ENCODE data around the gene PLAAT4. TPM values are rescaled to one million over a fixed set of nuclear protein-coding genes. Genes with fewer than 3 reads are reported as not detected.

PLAAT4 gene
- total and polyA plus RNA-seq, 7 donors: 4.3 to 12.2 (median 8.5) TPM

- TF ChIP-seq CTCF (IDR thresholded peaks at IDR 0.05): no peak
- intact Hi-C loops (cut with DNase I): no loop called here
Observed at GRCh38 chr11:63512816-63513215, 23.8 kb upstream of the PLAAT4 start.

GRCh38 chr11:63516109-63516508, 20.5 kb upstream of the PLAAT4 start:
- Histone ChIP-seq H3K36me3 (ENCODE audit: insufficient read depth in 1 of 2, low read depth in 1 of 2) (no peaks in the 10 kb centered on the region), H3K4me3 (no peak overlapping the region), H3K27me3 (ENCODE audit: insufficient read depth in 3 of 3, low read length in 2 of 3) (no peaks in the 10 kb centered on the region), H3K4me1 (peaks cover 7% of the 10 kb centered on the region), H3K9me3 (no peaks in the 10 kb centered on the region), H3K27ac (no peak overlapping the region)
- intact Hi-C loops (cut with DNase I): no loop called here
- ATAC-seq: no peak
- DNase-seq: no peak
- no peak for TF ChIP-seq CTCF (IDR thresholded peaks at IDR 0.05)
- 94 to 96% (median 94%) methylated on average over 6 of the region's 6 CpGs for WGBS, 3 donors

More at GRCh38 chr11:63512816-63513215, 23.8 kb upstream of the PLAAT4 start:
- Histone ChIP-seq H3K27ac (no peak overlapping the region), H3K27me3 (ENCODE audit: insufficient read depth in 3 of 3, low read length in 2 of 3) (no peaks in the 10 kb centered on the region), H3K36me3 (ENCODE audit: insufficient read depth in 1 of 2, low read depth in 1 of 2) (no peaks in the 10 kb centered on the region), H3K4me1 (peaks cover 14% of the 10 kb centered on the region), H3K4me3 (no peak overlapping the region), H3K9me3 (no peaks in the 10 kb centered on the region)
- 41 to 64% (median 45%) methylated on average over 7 of the region's 7 CpGs for WGBS, 3 donors
- DNase-seq (no peak), ATAC-seq (peak; percentile 33 to 78 (median 69))

- no peak for TF ChIP-seq CTCF (IDR thresholded peaks at IDR 0.05)
- no peak for ATAC-seq
- WGBS, 3 donors: 96 to 98% (median 98%) methylated on average over 5 of the region's 5 CpGs
- no peak overlapping the region for H3K4me3 ChIP-seq
- H3K27ac ChIP-seq: no peak overlapping the region
- no peaks in the 10 kb centered on the region for H3K27me3 ChIP-seq (ENCODE audit: insufficient read depth in 3 of 3, low read length in 2 of 3)
- no peak for DNase-seq
- intact Hi-C loops (cut with DNase I): no loop called here
- H3K4me1 ChIP-seq: peaks cover 6% of the 10 kb centered on the region
- H3K36me3 ChIP-seq (ENCODE audit: insufficient read depth in 1 of 2, low read depth in 1 of 2): no peaks in the 10 kb centered on the region
- H3K9me3 ChIP-seq: no peaks in the 10 kb centered on the region
Observed at GRCh38 chr11:63517156-63517555, 19.5 kb upstream of the PLAAT4 start.

GRCh38 chr11:63518548-63518947, 18.1 kb upstream of the PLAAT4 start:
- Histone ChIP-seq H3K36me3 (ENCODE audit: insufficient read depth in 1 of 2, low read depth in 1 of 2) (no peaks in the 10 kb centered on the region), H3K4me1 (no peaks in the 10 kb centered on the region), H3K4me3 (no peak overlapping the region), H3K27ac (no peak overlapping the region), H3K27me3 (ENCODE audit: insufficient read depth in 3 of 3, low read length in 2 of 3) (no peaks in the 10 kb centered on the region), H3K9me3 (no peaks in the 10 kb centered on the region)
- no peak for ATAC-seq
- no peak for TF ChIP-seq CTCF (IDR thresholded peaks at IDR 0.05)
- WGBS, 3 donors: 3 to 14% (median 12%) methylated on average over 1 of the region's 1 CpG
- intact Hi-C loops (cut with DNase I): no loop called here
- DNase-seq: no peak

GRCh38 chr11:63520606-63521170, 15.9 kb upstream of the PLAAT4 start:
- no peak overlapping the region for H3K27ac ChIP-seq
- H3K36me3 ChIP-seq (ENCODE audit: insufficient read depth in 1 of 2, low read depth in 1 of 2): no peaks in the 10 kb centered on the region
- ATAC-seq (no peak), DNase-seq (no peak)
- no peaks in the 10 kb centered on the region for H3K4me1 ChIP-seq
- intact Hi-C loops (cut with DNase I): no loop called here
- H3K9me3 ChIP-seq: no peaks in the 10 kb centered on the region
- WGBS, 3 donors: 82 to 87% (median 85%) methylated on average over 5 of the region's 5 CpGs
- no peak for TF ChIP-seq CTCF (IDR thresholded peaks at IDR 0.05)
- no peak overlapping the region for H3K4me3 ChIP-seq
- H3K27me3 ChIP-seq (ENCODE audit: insufficient read depth in 3 of 3, low read length in 2 of 3): no peaks in the 10 kb centered on the region

All from psoas muscle (tissue), 8 donors.